Activated CD4-positive, alpha-beta T cell treated with anti-CD3 and anti-CD28 coated beads, Interleukin-2, amount 50 U/mL, for 24 hours (primary cell): ENCODE measurements around the gene JAM2.
"Not testable (repeated sequence)": the region's sequence is repeated elsewhere in the genome, so short reads cannot be mapped to it uniquely, and the experiment has no call there.

Experiments used
- DNase-seq, 2 donors: peaks; one replicate each; pipeline ENCODE4 v3.0.0-alpha.2; 2020; ENCODE audit warnings: low read depth in 1 of 2, low spot score in 1 of 2

The JAM2 gene

GRCh38 chr21:25714066-25714465 lies 75.0 kb downstream of the JAM2 start:
- not testable (repeated sequence) for DNase-seq

DNA sequence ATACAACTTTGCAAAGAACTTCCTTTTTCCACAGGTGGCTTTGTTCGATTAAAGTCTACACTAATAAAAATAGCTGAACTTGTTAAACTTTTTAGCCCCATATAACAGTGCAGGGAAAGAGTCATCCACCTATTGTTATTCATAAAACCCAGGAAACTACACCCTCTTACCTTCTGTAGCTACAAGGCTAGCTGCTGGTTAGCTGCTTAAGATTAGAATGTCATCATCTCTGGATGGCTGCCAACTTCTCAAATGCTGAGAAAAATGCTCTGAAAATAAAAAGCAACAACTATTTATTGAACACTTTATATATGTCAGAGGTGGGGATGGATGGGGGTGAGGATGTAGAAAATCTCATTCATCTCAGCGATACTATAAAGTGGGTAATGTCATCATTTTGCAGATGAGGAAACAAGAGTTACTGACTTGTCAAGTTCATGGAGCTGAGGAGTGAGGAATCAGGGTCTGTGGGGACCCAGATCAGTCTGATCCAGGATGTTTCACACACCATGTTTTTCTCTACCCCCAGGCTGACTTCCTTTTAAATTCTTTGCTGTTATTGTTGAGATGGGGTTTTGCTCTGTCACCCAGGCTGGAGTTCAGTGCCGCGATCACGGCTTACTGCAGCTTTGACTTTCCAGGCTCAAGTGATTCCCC lies 78.6 kb downstream of the JAM2 start:
- no peak for DNase-seq

GRCh38 chr21:25721987-25722386 lies 82.9 kb downstream of the JAM2 start:
- no peak for DNase-seq

DNA sequence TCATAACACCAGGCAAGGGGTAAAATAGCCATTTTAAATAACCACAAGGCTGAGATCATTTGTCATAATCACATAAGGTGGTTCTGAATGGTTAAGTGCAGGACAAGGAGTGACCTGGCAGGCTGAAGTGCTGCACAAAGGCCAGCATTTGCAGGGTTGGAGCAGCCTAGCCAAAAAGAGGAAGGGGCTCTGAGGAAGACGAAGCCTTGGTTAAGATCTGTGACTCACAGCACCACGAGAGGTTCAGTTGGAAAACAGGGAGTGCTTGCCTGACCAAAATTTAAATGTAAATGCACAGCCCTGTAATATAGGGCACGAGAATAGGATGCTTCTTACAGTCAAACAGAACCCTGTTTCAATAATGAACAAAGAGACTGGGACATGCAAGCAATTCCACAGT lies 83.6 kb downstream of the JAM2 start:
- DNase-seq = no peak

- DNase-seq = no peak
Measured at GRCh38 chr21:25732091-25732760, 93.2 kb downstream of the JAM2 start.

DNA sequence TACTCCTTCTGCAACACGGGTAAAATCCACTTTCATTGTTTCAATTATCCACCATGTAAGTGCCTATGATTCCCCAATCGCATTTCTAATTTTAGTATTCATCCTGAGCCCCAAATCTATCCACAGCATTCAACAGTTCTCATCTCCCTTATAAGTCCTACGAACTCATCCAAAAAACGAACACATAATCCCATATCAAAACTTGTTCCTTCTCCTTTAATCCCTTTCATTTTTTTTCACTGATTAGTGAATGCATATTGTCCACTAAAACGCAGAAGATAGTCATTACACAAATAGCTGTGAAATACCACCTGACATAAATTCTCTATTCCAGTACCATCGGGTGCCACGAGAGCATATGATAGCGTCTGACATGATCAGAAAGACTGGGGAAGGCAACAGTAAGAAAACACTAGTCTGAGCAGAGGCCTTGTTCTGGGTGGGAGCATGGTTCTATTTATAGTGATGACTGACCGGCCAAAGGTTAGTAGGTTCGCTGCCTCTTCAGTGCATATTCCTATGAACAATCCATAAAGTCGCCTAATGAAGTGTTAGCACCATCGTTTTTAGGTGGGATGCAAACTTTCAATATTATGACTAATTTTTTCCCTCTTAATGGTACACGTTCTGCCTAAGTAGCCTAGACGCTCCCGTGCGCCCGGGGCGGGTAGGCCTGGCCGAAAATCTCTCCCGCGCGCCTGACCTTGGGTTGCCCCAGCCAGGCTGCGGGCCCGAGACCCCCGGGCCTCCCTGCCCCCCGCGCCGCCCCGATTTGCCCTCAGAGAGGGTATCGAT lies 95.0 kb downstream of the JAM2 start:
- DNase-seq = peak in 1 of 2 donors; percentile 24

- no peak for DNase-seq
Measured at GRCh38 chr21:25734654-25734903, 95.5 kb downstream of the JAM2 start.

GRCh38 chr21:25734904-25735645 lies 96.0 kb downstream of the JAM2 start, which contains the start of the genes ATP5PF and GABPA:
Gene ATP5PF, minus strand, starts transcription at chr21:25734904. Its CDS starts 5,110 bp downstream, at chr21:25729794.
Gene GABPA, plus strand, starts transcription at chr21:25734972. Its CDS starts 6,627 bp downstream, at chr21:25741599.
- peak; percentile 97 to 98 for DNase-seq

DNA sequence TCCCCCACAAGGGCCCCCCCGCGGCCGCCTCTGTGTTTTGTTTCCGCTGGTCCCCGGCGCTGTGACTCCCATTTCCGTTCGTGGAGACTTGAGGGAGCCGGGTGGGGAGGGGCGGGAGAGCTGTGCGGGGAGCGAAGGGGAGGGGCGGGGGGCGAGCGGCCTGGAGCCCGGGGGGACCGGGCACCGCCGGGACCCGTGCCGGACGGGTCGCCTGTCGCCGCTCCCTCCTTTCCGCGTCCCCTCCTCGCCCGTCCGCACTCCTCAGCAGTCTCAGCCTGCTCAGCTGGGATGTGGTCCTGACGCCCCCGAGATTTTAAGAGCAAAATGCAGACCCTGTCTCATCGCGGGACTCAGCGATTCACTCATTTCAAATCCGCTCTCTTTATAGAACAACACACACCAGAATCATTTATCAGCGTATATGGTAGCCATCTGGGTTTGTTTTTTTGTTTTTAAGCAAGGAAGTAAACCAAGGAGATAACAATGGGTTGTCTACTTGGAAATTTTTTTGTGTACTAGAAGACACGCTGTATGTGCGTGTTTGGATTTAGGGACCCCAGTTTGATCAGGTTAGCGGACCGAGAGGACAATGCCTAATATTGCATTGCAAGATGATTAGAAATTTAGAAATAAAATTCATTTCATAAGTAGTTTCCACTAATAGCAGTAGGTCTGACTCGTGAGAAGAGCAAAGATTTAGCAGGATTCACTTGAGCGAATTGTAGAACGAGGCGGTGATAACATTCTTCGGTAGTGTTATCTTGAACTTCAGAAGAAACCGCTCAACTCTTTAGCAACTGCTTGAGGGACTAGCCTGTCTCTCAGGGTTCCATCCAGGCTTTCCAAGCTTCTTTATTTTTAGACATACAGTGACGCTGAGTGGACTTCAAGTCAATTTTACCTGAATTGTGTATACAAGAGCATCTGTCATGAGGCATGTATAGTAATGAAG lies 96.9 kb downstream of the JAM2 start:
- DNase-seq = peak; percentile 66 to 74

DNA sequence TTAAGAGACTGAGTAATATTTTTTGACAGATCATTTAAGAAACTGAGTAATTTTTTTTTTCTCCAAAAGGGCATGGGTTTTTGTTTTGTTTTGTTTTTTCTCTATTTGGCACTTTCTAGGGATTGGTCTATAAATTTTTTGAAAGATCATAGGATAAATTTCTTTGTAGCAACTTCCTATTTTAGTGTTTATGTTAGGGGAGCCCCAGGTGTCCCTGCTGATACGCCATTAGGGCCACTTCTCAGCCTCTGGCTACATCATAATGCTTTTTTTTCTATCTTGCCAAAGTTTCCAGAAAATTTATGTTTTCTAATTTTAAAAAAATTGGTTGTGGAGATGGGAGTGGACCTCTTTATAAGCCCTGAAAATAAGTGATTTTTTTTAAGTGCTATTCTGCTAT lies 98.4 kb downstream of the JAM2 start:
- DNase-seq = no peak

GRCh38 chr21:25742900-25743299 lies 103.8 kb downstream of the JAM2 start:
- DNase-seq = no peak

- no peak for DNase-seq
Measured at GRCh38 chr21:25744854-25745253, 105.8 kb downstream of the JAM2 start.

GRCh38 chr21:25750085-25750484 lies 111.0 kb downstream of the JAM2 start:
- DNase-seq = no peak

GRCh38 chr21:25752416-25752815 lies 113.4 kb downstream of the JAM2 start:
- no peak for DNase-seq

- DNase-seq = no peak
Measured at GRCh38 chr21:25756190-25756932, 117.3 kb downstream of the JAM2 start.

- DNase-seq = no peak
Measured at GRCh38 chr21:25757531-25757930, 118.5 kb downstream of the JAM2 start.

GRCh38 chr21:25759573-25759972 lies 120.5 kb downstream of the JAM2 start:
- DNase-seq = no peak

DNA sequence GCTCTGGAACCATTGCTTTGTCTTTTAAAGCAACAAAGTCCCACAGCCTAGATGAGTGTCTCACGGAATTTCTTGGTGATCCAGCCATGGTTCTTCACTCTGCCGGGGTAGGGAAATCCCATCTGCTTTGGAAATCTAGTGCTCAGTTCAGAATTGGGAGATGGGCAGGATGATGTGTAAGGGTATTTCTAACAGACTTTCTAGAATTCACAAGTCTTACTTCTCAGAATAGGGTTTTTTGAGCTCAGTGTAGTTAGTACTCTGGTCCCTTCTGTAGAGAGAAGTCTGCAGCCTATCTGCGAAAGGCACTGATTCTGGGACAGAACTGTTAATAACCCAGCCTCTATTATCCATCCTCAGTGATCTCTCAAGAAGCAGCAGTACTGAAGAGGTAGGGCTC lies 121.0 kb downstream of the JAM2 start:
- DNase-seq = no peak

GRCh38 chr21:25760677-25761076 lies 121.6 kb downstream of the JAM2 start:
- DNase-seq = no peak

DNA sequence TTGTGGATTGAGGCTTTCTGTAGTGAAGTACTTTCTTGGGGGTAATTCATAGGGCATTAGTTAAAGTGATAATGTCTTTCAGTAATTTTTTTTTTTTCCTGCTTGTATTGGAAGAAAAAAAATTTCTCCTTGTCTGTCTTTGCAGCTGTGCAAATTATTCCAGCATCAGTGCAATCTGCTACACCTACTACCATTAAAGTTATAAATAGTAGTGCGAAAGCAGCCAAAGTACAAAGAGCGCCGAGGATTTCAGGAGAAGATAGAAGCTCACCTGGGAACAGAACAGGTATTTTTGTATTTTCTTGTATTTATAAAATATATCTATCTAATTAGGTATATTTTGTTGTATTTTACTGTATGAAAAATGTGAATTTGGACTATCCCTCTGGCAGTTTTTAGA lies 125.0 kb downstream of the JAM2 start:
- no peak for DNase-seq
